Dermis blood vessel endothelial cell (primary cell): Measurements from ENCODE around the gene AMPD1. TPM values are rescaled to one million over a fixed set of nuclear protein-coding genes. Genes with fewer than 3 reads are reported as not detected.

Source experiments
- DNase-seq: peaks from one replicate; pipeline ENCODE4 v3.0.0; 2010
- total RNA-seq: library from RNA; depleted of rRNA; stranded (reverse); fragments of >200 nt; gene quantifications from 2 replicates; pipeline ENCODE4 v1.2.3, GENCODE V29; 2014

The AMPD1 gene
- total RNA-seq, 1 donor from 2014 or later: not detected

DNA sequence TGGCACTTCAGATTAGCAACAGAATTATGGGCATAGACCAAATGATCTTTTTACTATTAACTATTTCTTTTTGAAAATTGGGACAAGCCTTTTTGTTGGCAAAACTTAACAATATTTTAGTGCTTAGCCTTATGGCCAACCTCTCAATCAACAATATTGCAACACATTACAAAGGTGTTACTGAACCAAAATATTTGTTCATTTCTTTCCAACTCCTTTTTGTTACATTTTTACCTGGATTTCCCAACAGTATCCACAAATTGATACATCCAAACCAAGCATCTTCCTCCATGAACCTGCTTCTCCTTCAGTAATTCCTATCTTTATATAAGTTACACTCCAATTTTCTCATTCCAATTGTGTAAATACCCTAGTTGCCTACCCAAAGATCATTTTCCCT, 1.5 kb upstream of the AMPD1 start:
- no peak for DNase-seq

DNA sequence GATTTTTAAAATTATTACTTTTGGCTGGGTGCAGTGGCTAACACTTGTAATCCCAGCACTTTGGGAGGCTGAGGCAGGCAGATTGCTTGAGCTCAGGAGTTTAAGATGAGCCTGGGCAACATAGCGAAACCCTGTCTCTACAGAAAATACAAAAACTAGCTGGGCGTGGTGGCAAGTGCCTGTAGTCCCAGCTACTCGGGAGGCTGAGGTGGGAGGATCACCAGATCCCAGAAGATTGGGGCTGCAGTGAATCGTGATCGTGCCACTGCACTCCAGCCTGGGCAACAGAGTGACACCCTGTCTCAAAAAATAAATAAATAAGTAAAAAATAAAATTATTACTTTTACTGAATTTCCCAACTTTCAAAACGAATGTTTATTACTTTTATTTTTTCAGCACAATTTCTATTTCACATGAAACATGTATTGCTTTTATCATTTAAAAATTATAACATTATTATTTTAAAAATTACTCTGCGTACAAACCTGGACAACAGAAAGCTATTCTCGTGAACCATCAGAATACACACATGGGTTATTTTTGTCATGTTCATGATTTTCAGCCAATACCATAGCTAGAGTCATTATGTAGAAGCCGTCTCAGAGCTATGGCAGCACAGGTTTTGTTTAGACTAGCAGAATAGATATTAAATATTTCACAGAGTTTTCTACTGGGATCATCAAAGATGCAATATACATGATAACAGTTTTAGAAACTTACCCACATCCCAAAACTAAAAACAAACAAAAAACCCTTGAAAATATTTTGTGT, 621 bp downstream of the AMPD1 start:
- no peak for DNase-seq

DNA sequence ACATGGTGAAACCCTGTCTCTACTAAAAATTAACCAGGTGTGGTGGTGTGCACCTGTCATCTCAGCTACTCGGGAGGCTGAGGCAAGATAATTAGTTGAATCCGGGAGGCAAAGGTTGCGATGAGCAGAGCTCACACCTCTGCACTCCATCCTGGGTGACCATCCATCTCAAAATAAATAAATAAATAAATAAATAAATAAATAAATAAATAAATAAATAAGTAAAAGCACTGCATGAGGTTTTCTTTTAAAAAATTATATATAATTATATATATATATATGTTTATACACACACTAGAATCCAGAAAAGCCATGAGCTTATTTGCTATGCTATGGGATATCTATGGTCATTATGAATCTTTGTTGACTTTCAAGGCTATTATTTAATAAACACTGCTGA, 2.4 kb downstream of the AMPD1 start:
- DNase-seq: no peak

DNA sequence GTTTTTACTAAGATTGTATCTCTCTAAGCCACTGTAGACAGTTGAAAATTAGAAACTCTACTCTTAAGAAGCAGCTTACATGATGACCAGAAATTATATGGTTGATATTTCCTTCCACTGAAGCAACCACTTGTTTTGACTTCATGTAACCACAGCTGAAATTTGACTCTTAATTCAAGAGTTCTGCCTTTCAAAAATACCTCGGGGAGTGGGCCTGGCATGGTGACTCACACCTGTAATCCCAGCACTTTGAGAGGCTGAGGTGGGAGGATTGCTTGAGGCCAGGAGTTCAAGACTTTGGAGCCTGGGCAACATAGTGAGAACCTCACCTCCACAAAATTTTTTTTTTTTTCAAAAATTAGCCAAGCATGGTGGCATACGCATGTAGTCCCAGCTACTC, 4.3 kb downstream of the AMPD1 start:
- DNase-seq: no peak

DNA sequence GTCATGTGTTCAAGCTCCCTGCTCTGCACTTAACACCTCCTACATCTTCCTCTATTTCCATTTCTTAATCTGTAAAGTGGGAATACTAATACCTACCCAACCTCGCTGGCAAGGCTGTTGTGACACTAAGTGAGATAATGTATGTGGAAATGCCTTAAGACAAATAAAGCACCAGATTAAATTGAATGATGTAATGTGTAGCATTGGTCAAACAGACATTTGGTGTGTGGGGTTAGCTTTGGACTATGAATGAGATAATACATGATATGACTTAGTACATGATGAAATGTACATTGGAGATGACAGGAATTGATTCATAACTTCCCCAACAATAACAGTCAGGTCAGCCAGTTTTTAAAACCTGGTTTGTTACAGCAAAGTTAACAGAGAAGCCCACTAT, 5.2 kb downstream of the AMPD1 start:
- DNase-seq: no peak

DNA sequence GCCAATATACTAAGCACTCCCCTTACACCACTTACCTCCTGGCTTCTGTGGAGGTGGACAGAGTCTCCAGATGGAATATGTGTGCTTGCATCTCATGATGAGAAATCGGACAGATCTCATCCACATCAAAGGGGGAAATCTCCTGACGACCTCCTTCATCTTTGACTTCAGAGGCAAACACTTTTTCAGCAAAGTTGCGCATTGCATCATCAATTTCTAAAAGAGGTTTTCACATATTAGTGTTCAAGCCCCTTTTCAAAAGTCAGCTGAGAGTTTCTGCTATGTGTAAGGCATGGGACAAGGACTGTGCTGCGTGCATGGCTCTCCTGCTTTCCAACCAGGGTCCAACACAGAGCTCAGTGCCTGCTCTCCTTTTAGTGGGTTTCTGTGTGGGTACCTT, 6.8 kb downstream of the AMPD1 start:
- no peak for DNase-seq

DNA sequence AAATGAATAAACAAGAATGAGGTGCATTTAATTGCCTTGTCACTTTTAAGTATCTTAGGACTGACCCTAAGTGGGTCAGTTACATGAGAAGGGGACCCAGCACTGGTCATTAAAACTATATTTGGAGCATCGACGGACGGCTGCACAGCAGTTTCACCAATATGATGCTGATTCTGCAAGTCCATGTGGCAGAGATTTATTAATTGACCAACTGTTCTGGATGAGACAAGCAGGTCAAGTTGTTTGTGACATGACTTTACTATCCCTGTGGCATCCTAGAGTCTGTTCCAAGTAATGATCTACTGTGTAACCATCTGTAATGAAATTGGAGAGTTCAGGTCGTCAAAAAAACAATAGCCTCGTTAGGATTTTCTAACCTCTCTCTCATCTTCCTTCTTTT, 9.5 kb downstream of the AMPD1 start:
- DNase-seq: no peak

DNA sequence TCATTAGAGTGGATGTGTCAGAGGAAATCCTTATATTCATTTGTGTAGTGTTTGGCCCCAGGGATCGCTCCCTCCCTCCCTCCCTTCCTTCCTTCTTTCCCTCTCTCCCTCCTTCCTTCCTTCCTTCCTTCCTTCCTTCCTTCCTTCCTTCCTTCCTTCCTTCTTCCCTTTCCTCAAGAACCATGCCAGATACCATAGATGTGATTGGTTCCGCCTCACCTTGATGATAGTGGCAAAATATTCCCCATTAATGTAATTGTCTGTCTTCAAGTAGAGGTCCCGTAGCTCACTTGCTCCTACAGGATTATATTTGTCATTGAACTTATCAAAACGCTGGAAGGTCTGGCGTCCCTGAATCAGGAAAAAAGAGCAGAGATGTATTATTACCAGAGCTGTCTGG, 17.7 kb downstream of the AMPD1 start:
- DNase-seq: no peak

DNA sequence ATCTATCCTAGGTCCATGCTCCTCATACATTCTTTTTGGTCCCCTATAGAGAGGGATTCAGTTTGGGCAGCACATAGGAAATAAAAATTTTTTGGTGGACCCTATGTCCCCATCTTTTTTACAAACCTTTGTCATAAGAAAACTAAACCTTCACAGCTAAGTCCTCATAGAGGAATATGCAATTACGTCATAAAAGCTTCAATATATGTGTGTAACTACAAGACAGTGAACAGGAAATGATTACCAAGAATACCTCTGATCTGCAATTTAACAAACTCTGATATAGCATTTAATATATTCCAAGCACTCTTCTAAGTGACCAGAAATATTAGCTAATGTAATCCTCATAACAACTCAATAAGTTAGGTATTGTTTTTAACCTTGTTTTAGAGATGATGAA, 19.2 kb downstream of the AMPD1 start:
- no peak for DNase-seq

DNA sequence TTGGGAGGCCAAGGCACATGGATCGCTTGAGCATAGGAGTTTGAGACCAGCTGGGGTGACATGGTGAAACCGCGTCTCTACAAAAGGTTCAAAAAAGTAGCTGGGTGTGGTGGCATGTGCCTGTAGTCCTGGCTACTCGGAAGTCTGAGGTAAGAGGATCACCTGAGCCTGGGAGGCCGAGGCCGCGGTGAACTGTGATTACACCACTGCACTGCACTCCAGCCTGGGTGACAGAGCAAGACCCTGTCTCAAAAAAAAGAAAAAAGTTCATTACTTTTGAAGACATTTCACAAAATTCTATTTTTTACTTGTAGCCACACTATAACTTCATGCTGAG, 23.4 kb downstream of the AMPD1 start:
- no peak for DNase-seq

DNA sequence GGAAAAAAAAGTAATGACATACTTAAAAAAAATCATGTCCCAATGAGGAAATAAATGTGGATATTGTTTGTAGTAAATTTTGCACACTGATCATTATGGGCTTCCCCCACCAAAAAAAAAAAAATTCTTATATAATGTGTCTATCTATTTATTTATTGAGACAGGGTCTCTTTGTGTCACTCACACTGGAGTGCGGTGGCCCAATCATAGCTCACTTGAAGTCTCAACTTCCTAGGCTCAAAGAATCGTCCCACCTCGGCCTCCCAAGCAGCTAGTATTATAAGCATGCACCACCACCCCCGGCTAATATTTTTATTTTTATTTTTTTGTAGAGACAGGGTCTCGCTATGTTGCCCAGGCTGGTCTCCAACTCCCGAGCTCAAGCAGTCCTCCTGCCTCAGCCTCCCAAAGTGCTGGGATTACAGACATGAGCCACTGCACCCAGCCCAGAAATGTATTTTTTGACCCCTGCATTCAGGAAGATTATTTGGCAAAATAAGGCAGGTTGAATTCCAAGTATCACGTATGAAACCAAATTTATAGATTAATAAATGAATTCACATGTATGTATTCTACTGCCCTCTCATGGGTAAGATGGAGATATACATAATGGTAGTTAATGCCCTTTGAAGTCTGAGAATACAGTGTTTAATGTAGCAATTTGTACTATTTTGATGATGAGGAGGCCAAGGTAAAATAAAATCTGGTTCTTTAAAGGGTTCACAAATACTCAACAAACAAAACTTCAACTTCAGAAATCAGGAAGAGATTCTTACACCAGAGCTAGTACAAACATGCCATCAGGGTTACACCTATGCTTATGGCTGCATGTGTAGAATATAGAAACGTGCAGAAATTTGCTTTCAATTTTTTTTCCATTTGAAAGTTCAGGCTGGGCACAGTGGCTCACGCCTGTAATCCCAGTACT, 24.1 kb downstream of the AMPD1 start:
- DNase-seq: peak; percentile 34

DNA sequence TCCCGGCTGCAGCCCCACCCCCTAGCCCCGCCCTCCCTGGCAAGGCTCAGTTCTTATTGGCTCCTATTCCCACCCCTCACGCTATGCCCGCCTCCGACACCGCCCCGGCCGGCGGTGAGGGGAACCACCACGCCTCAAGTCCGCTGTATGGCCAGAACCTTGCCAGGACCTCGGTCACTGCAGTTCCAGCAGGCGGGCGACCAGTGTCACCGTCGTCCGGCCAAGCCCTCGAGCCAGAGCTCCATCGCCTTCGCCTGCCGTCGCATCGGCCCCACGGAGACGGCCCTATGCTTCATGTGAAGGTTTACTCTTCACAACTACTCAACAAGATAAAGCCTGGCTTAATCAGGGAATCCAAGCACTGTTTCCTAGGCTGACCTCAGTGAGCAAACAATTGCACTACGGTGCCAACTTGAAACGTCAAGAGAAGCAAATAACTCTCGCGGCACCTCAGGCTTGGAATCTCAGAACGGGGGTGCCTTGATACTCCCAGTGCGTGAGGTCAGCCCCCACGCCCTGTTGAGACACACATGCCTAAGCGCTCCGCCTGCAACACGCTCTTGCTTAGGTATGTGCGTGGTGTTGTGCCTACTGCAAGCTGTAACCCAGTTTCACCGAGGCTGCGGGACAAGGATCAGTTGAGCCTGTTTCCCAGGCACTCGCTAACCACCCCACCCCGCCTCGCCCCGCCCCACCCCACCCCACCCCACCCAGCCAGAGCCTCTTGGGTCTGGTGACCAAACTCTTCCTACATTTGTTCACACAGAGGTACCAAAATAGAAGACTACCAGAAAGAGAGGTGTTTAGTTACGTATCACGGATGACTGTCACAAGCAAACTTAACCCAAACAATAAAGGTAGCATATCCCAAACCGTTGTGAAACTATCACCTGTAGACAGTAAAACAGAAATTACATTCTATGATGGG, 25.0 kb downstream of the AMPD1 start:
- DNase-seq: peak; percentile 90

DNA sequence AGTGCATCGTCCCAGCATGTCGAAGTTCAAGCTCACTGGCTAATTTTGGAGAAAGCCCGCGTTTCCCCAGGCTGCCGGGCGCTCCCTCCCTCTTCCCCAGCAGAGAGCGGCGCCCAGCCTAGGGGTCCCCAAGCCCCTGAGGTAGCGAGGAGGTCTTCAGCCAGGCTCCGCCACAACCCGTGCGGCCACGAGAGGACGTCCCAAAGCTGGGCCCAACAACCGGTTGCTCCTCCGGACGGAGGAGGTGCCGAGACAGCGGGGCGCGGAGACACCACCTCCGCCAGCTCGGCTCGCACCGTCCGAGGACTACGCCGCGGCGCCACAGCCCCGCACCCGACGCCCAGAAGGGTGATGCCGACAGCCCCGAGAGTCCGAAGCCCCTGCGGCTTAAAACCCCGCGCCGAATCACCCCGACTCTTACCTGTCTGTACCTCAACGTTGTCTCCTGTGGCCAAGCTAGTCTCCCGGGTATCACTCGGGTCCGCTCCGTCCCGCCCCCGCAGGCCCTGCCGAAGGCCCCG, 25.7 kb downstream of the AMPD1 start, which contains the start of gene DENND2C:
TSS of gene DENND2C (minus strand) at position 488 of the 521 bp plus-strand sequence. CDS start 44,065 bp downstream, outside the sequence.
- DNase-seq: no peak

DNA sequence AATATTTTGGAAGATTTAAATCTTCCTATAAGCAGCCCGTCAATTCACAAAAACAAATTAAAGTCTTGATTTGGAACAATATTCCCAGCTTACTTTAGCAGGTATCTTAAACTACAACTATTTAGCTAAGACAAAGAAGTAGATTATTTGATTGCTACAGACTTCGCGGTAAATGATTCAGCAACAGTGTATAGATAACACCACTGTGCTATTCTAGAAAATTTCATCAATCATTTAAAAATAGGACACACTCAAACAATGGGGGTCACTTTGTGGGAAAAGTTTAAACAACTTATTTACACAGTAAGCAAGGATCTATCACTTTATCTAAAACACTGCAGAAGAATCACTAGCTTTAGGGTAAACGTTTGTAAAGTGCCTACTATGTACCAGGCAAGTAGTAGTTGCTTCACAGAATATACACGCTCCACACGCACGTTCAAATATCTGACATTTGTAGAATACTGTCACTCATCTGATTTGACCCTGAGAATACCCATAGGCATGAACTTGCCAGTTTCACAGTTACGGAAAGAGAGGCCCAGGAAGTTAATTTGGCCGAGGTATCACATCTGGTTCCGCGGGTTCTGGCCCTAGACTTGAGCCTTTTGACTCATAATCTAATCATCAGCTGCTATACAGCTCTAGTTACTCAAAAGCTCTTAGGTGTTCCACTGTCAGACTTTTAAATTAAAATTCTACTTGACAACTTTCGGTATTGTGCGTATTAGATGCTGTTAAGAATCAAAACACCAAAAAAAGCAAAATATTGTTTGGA, 26.4 kb downstream of the AMPD1 start:
- DNase-seq: no peak

DNA sequence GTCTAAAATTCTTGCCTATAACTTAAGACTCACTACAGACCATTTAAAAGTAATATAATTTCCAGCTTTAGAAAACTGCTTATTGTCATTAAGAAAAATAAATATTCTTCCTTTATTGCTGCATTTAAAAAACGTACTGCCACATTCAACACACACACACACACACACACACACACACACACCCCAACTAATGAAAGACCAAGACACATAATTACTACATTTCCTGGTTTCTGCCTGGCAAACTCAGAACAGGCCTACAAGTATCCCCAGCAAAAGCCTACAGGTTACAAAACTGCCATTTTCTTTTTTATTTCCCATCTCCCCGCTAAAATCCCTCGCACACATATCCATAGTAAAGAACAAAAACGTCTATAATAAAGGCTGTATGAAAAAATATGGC, 27.0 kb downstream of the AMPD1 start:
- no peak for DNase-seq

DNA sequence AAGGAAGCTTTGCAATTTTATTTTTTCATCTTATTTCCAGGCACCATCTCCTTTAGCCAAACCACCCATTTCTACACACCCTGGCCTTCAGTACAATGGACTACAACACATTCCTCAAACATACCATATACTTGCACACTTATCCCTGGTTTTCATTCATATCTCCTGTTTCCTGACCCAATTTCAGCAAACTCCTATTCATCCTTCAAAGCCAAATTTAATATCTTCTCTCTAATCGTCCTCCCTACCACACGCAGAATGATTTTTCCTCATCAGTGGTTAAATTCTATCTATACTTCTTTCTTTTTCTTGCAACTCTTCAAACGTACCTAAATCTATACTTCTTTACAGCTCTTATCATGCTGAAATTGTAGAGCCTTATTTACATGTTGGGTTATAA, 28.4 kb downstream of the AMPD1 start:
- no peak for DNase-seq

DNA sequence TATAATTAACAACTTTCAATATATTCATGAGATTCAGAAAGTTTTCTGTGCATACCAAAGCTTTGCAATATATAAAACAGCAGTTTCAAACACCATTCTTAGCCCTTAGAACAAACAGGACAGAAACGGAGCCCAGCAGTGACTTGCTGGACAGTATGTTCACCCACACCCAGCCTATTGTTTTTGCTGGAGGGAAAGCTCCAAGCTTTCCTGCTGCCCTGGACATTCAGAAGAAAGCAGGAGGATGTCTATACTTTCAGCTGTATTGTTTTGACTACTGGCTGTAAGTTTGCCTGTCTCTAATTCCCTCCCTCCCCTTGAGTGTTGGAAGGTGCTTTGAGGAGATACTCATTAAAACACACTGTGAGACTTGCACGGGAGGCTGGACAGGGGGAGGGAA, 35.1 kb downstream of the AMPD1 start:
- DNase-seq: peak; percentile 2

DNA sequence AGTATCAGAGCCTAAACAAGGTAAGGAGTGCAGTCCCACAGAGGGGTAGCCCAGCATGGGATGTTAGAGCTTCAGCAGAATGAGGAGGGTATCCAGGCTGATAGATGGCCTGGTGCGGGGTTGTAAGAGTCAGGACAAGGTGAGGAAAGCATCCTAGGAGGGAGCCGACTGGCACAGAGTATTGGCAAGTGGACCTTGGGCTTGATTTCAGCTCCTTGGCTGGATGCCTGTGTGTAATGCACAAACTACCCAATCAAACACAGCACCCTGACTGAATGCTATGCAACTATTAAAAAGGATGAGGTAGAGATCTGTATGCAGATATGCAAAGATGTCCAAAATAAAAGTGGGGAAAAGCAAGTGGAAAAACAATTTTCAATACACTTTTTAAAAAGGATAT, 43.5 kb downstream of the AMPD1 start:
- DNase-seq: no peak

DNA sequence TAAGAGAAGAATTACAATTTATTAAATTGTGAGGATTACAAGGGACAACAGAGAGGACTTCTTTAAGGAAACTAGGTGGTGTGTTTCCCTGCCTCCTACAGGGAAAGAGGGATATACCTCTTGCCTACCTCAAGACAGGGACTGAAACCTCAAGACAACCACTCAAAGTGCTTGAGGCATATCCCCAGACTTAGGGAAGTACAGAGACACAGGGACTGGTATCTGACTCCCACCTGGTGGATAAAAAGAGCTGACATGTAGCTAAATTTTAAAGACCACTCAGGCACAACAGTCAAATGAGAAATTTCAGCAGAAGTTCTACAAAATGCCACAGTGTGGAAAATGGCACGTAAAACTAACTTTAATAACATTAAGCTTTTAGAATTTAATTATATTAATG, 46.8 kb downstream of the AMPD1 start:
- no peak for DNase-seq

DNA sequence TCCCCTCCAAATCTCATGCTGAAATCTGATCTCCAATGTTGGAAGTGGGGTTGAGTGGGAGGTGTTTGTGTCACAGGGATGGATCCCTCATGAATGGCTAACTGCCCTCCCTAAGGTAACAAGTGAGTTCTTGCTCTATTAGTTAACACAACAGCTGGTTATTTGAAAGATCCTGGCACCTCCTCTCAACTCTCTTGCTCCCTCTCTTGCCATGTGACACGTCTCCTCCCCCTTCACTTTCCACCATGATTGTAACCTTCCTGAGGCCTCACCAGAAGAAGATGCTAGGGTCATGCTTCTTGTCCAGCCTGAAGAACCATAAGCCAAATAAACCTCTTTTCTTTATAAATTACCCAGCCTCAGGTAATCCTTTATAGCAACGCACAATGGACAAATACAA, 54.0 kb downstream of the AMPD1 start:
- no peak for DNase-seq

DNA sequence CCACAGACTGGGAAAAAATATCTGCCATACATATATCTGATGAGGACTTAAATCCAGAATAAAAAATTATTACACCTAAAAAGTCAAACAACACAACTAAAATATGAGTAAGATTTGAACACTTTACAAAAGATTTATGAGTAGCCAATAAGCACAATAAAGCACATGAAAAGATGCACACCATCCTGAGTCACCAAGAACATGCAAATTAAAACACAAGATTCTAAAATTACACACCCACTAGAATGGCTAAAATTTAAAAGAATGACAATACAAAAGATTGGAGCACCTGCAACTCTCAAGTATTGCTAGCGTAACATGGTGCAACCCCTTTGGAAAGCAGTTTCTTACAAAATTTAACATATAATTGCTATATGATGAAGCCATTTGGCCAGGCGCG, 56.4 kb downstream of the AMPD1 start:
- no peak for DNase-seq

DNA sequence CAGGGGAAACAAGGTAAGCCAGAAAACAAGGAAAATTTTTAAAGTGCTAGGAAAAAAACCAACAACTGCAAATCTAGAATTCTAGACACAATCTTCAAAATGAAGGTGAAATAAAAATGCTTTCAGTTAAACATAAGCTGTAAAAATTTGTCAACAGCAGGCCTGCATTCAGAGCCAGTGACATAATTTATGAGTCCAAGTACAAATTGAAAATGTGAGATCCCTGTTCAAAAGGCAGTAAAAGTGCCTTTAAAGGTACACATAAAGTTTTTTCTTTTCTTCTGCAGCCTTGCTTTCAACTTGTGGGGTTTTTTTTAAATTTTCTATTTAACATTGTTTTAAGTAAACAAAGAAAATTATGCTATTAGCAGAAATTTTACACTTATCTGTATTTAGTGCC, 62.9 kb downstream of the AMPD1 start:
- DNase-seq: no peak
